Mesothelial cell of epicardium (in vitro differentiated cells): ENCODE results near the gene ITIH5. TPM values are rescaled to one million over a fixed set of nuclear protein-coding genes. Genes with fewer than 3 reads are reported as not detected.

ENCODE experiments used
- DNase-seq, 2 experiments: peaks; one replicate each; pipeline ENCODE4 v3.0.0; 2021; ENCODE audit warnings: low spot score in 2 of 2; ENCODE audit not compliant: unreplicated experiment in 2 of 2
- H3K27ac Mint-ChIP-seq: 2 replicates; pipeline ENCODE4 v1.8.0; 2021; ENCODE audit warnings: mixed read lengths
- H3K27me3 Mint-ChIP-seq: 2 replicates; pipeline ENCODE4 v1.8.0; 2021; ENCODE audit warnings: low read depth, mixed read lengths
- H3K36me3 Mint-ChIP-seq: 2 replicates; pipeline ENCODE4 v1.8.0; 2021; ENCODE audit warnings: mixed read lengths
- H3K4me1 Mint-ChIP-seq: 2 replicates; pipeline ENCODE4 v1.8.0; 2021; ENCODE audit warnings: mixed read lengths
- H3K4me3 Mint-ChIP-seq: 2 replicates; pipeline ENCODE4 v1.8.0; 2021; ENCODE audit warnings: mild to moderate bottlenecking, moderate library complexity, mixed read lengths
- H3K9me3 Mint-ChIP-seq: 2 replicates; pipeline ENCODE4 v1.8.0; 2021; ENCODE audit warnings: mixed read lengths
- CTCF ChIP-seq: fragments of 200-600 bp; sonication (generic); IDR thresholded peaks from one replicate; pipeline ENCODE4 v1.5.0; 2021; ENCODE audit warnings: antibody characterized with exemption; ENCODE audit not compliant: unreplicated experiment
- total RNA-seq: library from RNA; stranded (reverse); gene quantifications from 3 replicates; pipeline ENCODE4 v1.2.1, GENCODE V29; 2021

Gene ITIH5
- total RNA-seq, 1 donor from 2014 or later = 21.0 TPM

- DNase-seq = peak in 1 of 2 experiments; percentile 41
- peak overlapping the region; percentile 43 for H3K27ac Mint-ChIP-seq
These were observed 736 bp upstream of the ITIH5 start for GRCh38 chr10:7667262-7668141.

DNA sequence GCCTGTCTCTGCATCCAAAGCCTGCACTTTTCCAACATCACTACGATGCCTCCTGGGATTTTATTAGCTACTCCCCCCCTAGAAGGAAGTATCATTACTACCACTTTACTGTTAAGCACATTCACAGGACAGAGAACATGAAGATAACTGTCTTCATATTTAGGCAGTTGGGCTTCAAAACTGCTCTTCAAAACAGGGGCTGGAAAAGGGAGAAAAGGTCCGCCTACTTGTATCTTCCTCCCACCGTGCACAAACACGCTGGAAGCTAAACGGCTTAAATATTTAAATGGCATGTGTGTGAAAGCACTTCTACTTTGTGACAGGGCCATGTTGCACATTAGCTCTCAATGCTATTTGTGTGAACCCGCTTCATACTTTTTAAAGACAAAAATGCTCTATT, 999 bp downstream of the ITIH5 start:
- H3K27me3 Mint-ChIP-seq = peaks cover 50% of the 10 kb centered on the region
- H3K9me3 Mint-ChIP-seq = no peaks in the 10 kb centered on the region
- peak overlapping the region; percentile 74 for H3K4me3 Mint-ChIP-seq
- H3K4me1 Mint-ChIP-seq = peaks cover 20% of the 10 kb centered on the region
- H3K27ac Mint-ChIP-seq = no peak overlapping the region
- no peaks in the 10 kb centered on the region for H3K36me3 Mint-ChIP-seq
- no peak for DNase-seq
- TF ChIP-seq CTCF = no peak

More at GRCh38 chr10:7667262-7668141, 736 bp upstream of the ITIH5 start:
- TF ChIP-seq CTCF = no peak
- Mint-ChIP-seq H3K4me3 (peak overlapping the region; percentile 72), H3K9me3 (no peaks in the 10 kb centered on the region), H3K27me3 (peaks cover 57% of the 10 kb centered on the region), H3K36me3 (no peaks in the 10 kb centered on the region), H3K4me1 (peaks cover 22% of the 10 kb centered on the region)

DNA sequence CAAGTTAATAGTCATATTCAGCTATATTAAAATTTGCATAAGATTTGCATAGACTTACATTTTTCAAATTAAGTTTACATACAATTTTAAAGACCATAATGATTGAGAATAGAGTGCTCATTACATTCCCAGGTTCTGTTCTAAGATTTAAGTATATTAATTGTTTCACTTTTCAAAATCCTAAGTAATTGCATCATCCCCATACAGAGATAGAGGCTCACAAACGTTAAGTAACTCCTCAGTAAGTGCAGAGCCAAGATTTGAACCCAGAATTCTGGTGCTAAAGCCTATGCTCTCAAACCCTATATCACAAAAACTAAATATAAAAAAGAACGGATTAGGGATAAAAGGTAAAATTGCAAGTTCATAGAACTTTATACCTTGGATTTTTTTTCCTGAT, 2.1 kb downstream of the ITIH5 start:
- peaks cover 22% of the 10 kb centered on the region for H3K4me1 Mint-ChIP-seq
- no peak for DNase-seq
- no peak overlapping the region for H3K27ac Mint-ChIP-seq
- no peaks in the 10 kb centered on the region for H3K9me3 Mint-ChIP-seq
- H3K36me3 Mint-ChIP-seq = no peaks in the 10 kb centered on the region
- TF ChIP-seq CTCF = no peak
- H3K4me3 Mint-ChIP-seq = no peak overlapping the region
- H3K27me3 Mint-ChIP-seq = peaks cover 49% of the 10 kb centered on the region

DNA sequence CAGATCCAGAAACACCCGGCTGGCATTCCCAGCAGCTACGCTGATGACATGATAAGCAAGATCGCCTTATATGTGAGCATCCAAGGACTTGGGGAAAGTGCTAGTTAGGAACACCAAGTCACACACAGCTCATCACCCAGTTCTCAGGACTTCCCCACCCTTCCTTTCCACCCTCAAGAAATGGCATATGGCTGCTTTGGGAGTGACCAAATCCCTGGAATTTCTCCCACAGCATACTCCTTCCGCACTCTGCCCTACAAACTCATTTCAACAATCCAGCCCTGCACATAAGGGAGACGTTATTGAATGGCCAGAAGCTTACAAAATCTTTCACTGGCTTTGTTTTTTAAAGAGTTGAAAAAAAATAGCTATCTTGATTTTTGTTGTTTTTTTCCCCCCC, 4.2 kb downstream of the ITIH5 start:
- Mint-ChIP-seq H3K27me3 (peaks cover 31% of the 10 kb centered on the region), H3K9me3 (no peaks in the 10 kb centered on the region), H3K27ac (no peak overlapping the region), H3K36me3 (no peaks in the 10 kb centered on the region), H3K4me3 (no peak overlapping the region), H3K4me1 (peaks cover 20% of the 10 kb centered on the region)
- DNase-seq = no peak
- TF ChIP-seq CTCF = no peak

- no peaks in the 10 kb centered on the region for H3K36me3 Mint-ChIP-seq
- peak overlapping the region; percentile 58 for H3K27ac Mint-ChIP-seq
- peaks cover 13% of the 10 kb centered on the region for H3K27me3 Mint-ChIP-seq
- no peaks in the 10 kb centered on the region for H3K9me3 Mint-ChIP-seq
- no peak overlapping the region for H3K4me3 Mint-ChIP-seq
- H3K4me1 Mint-ChIP-seq = peaks cover 8% of the 10 kb centered on the region
- no peak for DNase-seq
- TF ChIP-seq CTCF = no peak
These were observed 7.2 kb downstream of the ITIH5 start for GRCh38 chr10:7659560-7659959.
